Cortex of kidney (tissue), 1 donor: ENCODE measurements around the gene TCF7L1.
"Not testable (repeated sequence)": the region's sequence is repeated elsewhere in the genome, so short reads cannot be mapped to it uniquely, and the experiment has no call there.

Source experiments
- DNase-seq: peaks from one replicate; lab custom pipeline; 2025; lab: John Stamatoyannopoulos, UW

TCF7L1 gene

GRCh38 chr2:85132834-85133637 is at the start of gene TCF7L1:
TSS of gene TCF7L1 (plus strand) at chr2:85133392. CDS start at chr2:85133685, 293 bp downstream.
- DNase-seq = no peak

- no peak for DNase-seq
Measured at GRCh38 chr2:85085563-85085962, 47.6 kb upstream of the TCF7L1 start.

GRCh38 chr2:85087541-85087940 is 45.7 kb upstream of the TCF7L1 start:
- DNase-seq = no peak

- no peak for DNase-seq
Measured at GRCh38 chr2:85088921-85089320, 44.3 kb upstream of the TCF7L1 start.

- DNase-seq = no peak
Measured at GRCh38 chr2:85089585-85089984, 43.6 kb upstream of the TCF7L1 start.

GRCh38 chr2:85091838-85092237 is 41.4 kb upstream of the TCF7L1 start:
- no peak for DNase-seq

GRCh38 chr2:85095094-85095493 is 38.1 kb upstream of the TCF7L1 start:
- DNase-seq = no peak

GRCh38 chr2:85096616-85097015 is 36.6 kb upstream of the TCF7L1 start:
- DNase-seq = no peak

- no peak for DNase-seq
Measured at GRCh38 chr2:85104228-85104627, 29.0 kb upstream of the TCF7L1 start.

- no peak for DNase-seq
Measured at GRCh38 chr2:85106489-85107180, 26.6 kb upstream of the TCF7L1 start.

- no peak for DNase-seq
Measured at GRCh38 chr2:85110991-85111560, 22.1 kb upstream of the TCF7L1 start.

- DNase-seq = no peak
Measured at GRCh38 chr2:85111819-85112281, 21.3 kb upstream of the TCF7L1 start.

- DNase-seq = no peak
Measured at GRCh38 chr2:85112906-85113625, 20.1 kb upstream of the TCF7L1 start.

GRCh38 chr2:85114586-85115330 is 18.4 kb upstream of the TCF7L1 start:
- no peak for DNase-seq

GRCh38 chr2:85116207-85116606 is 17.0 kb upstream of the TCF7L1 start:
- DNase-seq = no peak

GRCh38 chr2:85119900-85120299 is 13.3 kb upstream of the TCF7L1 start:
- DNase-seq = no peak

GRCh38 chr2:85120363-85120762 is 12.8 kb upstream of the TCF7L1 start:
- DNase-seq = no peak

- DNase-seq = not testable (repeated sequence)
Measured at GRCh38 chr2:85126462-85126861, 6.7 kb upstream of the TCF7L1 start.

GRCh38 chr2:85129861-85130260 is 3.3 kb upstream of the TCF7L1 start:
- no peak for DNase-seq

GRCh38 chr2:85130407-85130806 is 2.8 kb upstream of the TCF7L1 start:
- DNase-seq = no peak

- no peak for DNase-seq
Measured at GRCh38 chr2:85131116-85131515, 2.1 kb upstream of the TCF7L1 start.

GRCh38 chr2:85132397-85132796 is 795 bp upstream of the TCF7L1 start:
- DNase-seq = no peak
